HG02763 (cell line): Measurements from ENCODE around the gene BAIAP2L1.
"Not testable (repeated sequence)": the region's sequence is repeated elsewhere in the genome, so short reads cannot be mapped to it uniquely, and the experiment has no call there.

Experiments used
- ATAC-seq: cut with Tn5 transposase; IDR thresholded peaks from one replicate; pipeline ENCODE4 v1.9.1; 2021; ENCODE audit warnings: mild to moderate bottlenecking, moderate library complexity; ENCODE audit not compliant: unreplicated experiment

BAIAP2L1 gene

GRCh38 chr7:98400542-98401340 is at the start of gene BAIAP2L1:
BAIAP2L1 (minus strand) TSS chr7:98401090; CDS start chr7:98400852, 238 bp downstream.
- peak; percentile 87 for ATAC-seq

DNA sequence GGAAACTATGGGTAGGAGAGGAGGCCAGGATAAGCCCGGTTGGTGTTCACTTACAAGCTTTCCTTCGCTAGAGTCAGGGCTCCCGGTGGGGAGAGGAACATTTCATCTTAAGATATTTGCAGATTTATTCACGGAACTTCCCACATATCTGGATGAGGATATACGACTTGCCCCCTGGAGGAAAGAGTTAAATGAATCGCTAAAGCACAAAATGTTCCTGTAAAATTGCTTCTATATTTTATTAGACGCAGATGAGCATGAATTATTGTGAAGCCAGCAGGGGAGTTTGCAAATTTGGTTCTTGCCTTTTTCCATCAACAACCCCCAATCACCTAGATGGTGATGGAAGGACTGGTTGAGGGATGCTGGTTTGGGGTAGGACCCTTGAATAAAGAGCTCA is 47.9 kb upstream of the BAIAP2L1 start:
- no peak for ATAC-seq

DNA sequence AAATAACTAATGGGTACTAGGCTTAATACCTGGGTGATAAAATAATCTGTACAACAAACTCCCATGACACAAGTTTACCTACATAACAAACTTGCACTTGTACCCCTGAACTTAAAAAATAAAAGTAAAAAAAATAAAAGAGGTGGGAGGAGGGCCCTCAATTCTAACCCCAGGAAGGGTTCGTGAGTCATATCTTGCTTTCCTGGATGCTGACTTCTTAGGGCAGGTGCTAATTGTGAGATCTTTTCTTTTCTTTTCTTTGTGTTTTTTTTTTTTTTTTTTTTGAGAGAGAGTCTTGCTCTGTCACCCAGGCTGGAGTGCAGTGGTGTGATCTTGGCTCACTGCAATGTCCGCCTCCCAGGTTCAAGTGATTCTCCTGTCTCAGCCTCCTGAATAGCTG is 40.1 kb upstream of the BAIAP2L1 start:
- not testable (repeated sequence) for ATAC-seq

DNA sequence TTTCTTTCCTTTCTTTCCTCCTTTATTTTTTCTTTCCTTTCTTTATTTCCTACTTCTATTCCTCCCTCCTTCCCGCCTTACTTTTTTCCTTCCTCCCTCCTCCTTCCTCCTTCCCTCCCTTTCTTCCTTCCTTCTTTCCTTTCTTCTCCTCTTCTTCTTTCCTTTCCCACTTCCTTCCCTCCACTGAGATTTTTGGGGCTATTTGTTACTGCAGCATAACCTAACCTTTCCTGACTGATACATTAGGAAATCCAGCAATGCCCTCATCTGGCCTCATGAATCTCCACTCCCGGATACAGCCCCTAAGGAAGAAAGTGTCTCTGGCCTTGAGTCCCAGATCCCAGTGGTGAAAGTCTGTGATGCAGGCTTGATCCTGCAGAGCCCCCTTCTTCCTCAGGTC is 38.6 kb upstream of the BAIAP2L1 start:
- no peak for ATAC-seq

DNA sequence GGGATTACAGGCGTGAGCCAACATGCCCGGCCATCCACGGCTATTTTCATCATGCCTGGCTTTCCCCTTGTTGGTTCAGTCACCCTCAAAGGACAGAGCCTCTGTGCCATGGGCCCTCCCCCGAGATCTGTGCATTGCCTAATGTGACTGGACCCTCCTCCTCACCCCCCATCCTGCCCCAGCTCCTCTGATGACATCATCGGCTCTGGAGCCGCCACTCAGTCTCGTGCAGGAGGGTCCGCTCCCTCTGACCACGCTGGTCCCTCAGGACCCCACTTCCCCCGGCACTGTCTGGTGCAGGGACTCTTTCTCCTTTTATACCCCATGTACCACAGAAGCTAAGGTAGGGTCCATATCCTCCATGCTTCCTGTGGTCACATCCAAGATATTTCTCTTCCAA is 33.2 kb upstream of the BAIAP2L1 start:
- ATAC-seq = no peak

- no peak for ATAC-seq
Measured at GRCh38 chr7:98429799-98430198, 28.9 kb upstream of the BAIAP2L1 start.

DNA sequence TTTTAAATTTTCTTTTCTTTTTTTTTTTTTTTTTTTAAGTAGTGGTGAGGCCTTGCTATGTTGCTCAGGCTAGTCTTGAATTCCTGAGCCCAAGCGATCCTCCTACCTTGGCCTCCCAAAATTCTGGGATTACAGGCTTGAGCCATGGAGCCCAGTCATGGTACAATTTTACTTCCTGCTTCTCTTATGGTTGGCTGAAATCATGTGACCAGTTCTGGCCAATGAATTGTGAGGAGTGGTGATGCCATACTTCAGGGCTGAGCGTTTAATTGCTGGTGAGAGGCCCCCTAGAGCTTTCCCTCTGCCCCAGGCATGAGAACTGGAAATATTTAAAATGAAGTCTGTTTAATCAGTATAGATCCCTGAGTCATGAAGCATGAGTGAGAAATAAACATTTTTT is 22.2 kb upstream of the BAIAP2L1 start:
- ATAC-seq = no peak

DNA sequence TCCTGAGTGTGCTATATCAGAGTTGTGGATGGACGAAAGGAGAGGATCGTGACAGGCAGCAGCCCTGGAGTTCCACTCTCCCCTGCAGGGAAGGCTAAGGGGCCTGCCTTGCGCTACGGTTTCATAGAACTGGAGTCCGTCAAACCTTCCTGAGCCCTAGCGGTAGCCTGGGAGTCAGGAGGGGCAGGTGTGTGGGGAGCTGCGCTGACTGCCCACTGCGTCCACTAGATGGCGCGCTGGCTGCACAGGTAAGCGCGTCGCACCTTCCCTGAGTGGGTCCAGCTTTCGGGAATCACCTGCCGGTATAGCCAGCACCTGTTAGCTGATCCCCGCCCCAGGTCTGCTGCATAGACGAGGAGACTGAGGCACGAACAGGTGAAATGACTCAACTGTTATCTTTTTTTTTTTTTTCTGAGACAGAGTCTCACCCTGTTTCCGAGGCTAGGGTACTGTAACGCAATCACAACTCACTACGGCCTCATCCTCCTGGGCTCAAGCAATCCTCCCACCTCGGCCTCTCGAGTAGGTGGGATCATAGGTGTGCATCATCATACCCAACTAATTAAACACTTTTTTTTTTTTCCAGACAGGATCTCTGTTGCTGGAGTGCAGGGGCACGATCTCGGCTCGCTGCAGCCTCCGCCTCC is 20.2 kb upstream of the BAIAP2L1 start:
- no peak for ATAC-seq

DNA sequence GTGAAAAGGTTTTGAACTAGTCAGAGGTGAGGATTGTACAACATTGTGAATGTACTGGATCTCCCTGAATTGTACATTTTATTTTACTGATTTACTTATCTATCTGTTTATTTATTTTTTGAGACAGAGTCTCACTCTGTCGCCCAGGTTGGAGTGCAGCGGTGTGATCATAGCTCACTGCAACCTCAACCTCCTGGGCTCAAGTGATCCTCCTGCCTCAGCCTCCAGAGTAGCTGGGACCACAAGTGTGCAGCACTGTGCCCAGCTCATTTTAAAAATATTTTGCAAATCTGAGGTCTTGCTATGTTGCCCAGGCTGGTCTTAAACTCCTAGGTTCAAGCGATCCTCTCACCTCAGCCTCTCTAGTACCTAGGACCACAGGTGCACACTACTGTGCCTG is 19.1 kb upstream of the BAIAP2L1 start:
- not testable (repeated sequence) for ATAC-seq

DNA sequence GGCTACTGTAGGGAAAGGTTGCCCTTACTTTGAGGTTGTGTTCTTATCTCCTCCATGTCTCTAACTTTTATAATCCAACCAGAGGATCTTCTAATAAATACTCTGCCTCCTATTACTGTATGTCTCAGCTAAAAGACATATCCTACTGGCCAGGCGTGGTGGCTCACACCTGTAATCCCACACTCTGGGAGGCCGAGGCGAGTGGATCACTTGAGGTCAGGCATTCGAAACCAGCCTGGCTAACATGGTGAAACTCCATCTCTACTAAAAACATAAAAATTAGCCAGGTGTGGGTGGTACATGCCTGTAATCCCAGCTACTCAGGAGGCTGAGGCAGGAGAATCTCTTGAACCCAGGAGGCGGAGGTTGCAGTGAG is 18.4 kb upstream of the BAIAP2L1 start:
- ATAC-seq = not testable (repeated sequence)

DNA sequence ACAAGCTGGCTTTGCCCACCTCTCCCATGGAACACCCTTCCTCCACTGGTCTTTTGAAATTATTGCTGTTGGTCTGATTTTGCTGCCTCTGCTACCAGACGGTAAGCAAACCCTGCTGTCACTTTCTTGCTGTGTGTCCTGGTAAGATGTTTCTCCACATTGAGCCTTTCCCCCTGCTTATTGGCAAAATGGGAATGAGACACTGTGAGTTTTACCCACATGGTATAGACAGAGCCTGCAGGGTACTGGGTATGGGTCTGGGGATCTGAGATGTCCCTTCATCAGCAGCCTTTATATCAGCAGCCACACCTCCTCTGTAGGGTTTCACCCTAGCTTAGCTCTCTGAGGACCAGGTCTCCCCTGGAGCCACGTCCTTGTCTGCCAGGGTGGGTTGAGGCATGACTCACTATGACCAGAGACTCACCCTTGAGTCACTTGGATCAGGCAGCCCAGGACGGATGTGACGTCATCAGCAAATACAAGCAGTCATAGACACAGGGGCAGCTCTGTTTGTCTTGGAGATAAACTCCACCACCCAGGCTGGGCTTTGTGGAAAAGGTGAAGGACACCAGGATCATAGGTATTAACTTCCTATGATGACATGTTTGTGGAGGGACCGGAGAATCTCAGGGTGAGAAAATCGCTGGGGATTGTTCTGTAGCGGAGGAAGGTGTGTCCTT is 17.9 kb upstream of the BAIAP2L1 start:
- no peak for ATAC-seq

DNA sequence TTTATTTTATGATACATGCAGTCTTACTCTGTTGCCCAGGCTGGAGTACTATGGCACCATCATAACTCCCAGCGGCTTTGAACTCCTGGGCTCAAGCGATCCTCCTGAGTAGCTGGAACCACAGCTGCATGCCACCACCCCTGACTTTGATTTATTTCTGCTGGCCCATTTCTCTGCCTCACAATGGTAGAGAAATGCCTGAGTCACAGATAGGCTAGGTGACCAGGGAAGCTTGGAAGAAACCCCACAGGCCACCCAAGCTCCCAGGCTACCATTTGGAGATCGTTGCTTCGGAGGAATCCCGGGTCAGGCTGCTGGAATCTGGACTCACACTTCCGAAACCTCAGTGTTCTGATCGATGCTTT is 17.4 kb upstream of the BAIAP2L1 start:
- ATAC-seq = no peak

GRCh38 chr7:98417604-98418270 is 16.8 kb upstream of the BAIAP2L1 start:
- not testable (repeated sequence) for ATAC-seq

DNA sequence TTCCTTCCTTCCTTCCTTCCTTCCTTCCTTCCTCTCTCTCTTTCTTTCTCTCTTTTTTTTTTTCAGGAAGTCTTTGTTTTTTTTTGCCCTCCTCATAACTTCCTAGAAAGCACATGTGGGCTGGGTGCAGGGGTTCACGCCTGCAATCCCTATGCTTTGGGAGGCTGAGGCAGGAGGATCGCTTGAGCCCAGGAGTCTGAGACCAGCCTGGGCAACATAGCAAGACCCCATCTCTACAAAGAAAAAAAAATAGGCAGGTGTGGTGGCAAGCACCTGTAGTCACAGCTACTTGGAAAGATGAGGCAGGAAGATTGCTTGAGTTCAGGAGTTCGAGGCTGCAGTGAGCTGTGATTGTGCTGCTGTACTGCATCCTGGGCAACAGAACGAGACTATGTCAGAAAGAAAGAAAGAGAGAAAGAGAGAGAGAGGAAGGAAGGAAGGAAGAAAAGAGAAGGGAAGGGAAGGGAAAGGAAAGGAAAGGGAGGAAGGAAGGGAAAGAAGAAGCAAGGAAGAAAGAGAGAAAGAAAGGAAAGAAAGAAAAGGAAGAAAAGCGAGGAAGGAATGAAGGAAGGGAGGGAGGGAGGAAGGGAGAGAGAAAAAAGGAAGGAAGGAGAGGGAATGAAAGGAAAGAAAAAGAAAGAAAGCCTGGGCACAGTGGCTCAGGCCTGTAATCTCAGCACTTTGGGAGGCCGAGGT is 13.5 kb upstream of the BAIAP2L1 start:
- no peak for ATAC-seq

DNA sequence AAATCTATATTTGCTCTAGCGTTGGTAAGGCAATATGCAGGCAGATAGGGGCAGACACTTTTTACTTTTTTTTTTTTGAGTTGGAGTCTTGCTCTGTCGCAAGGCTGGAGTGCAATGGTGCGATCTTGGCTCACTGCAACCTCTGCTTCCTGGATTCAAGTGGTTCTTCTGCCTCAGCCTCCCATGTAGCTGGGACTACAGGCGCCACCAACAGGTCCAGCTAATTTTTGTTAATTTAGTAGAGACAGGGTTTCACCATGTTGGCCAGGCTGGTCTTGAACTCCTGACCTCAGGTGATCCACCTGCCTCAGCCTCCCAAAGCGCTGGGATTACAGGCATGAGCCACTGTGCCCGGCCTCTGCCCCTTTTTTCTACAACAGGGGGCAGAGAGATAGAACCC is 12.8 kb upstream of the BAIAP2L1 start:
- not testable (repeated sequence) for ATAC-seq

- no peak for ATAC-seq
Measured at GRCh38 chr7:98409843-98410242, 9.0 kb upstream of the BAIAP2L1 start.

DNA sequence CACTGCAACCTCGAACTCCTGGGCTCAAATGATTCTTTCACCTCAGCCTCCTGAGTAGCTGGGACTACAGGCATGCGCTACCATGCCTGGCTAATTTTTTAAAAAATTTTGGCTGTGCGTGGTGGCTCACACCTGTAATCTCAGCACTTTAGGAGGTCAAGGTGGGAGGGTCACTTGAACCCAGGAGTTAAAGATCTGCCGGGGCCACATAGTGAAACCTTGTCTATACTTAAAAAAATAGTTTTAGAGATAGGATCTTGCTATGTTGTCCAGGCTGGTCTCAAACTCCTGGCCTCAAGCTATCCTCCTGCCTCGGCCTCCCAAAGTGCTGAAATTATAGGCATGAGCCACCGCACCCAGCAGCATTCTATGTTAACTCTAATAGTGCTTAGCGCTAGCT is 7.3 kb upstream of the BAIAP2L1 start:
- ATAC-seq = not testable (repeated sequence)

DNA sequence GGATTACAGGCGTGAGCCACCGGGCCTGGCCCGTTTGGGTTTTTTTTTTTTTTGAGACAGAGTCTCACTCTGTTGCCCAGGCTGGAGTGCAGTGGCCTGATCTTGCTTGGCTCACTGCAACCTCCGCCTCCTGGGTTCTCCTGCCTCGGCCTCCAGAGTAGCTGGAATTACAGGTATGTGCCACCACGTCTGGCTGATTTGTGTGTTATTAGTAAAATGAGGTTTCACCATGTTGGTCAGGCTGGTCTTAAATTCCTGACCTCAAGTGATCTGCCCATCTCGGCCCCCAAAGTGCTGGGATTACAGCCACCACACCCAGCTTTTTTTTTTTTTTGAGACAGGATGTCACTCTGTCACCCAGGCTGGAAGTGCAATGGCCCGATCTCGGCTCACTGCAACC is 5.9 kb upstream of the BAIAP2L1 start:
- no peak for ATAC-seq

- ATAC-seq = no peak
Measured at GRCh38 chr7:98404840-98405239, 4.0 kb upstream of the BAIAP2L1 start.

- no peak for ATAC-seq
Measured at GRCh38 chr7:98399890-98400541, 874 bp downstream of the BAIAP2L1 start.
